GM23338 (cell line): ENCODE results near the gene DOCK3. TPM values are rescaled to one million over a fixed set of nuclear protein-coding genes. Genes with fewer than 3 reads are reported as not detected.

Source experiments
- ATAC-seq: fragments of 200-7000 bp; cut with Tn5 transposase; 3 replicates; pipeline ENCODE4 v1.9.1; 2020
- DNase-seq: peaks from one replicate; pipeline ENCODE4 v3.0.0-alpha.2; 2015; ENCODE audit warnings: low spot score
- H2AFZ ChIP-seq: fragments of 200-600 bp; sonication (generic); 2 replicates; pipeline ENCODE4 v1.8.0; 2016; ENCODE audit warnings: antibody characterized with exemption, mild to moderate bottlenecking, moderate library complexity
- H3F3A ChIP-seq: fragments of 200-600 bp; sonication (generic); replicated peaks from 2 replicates; pipeline ENCODE4 v1.8.0; 2017; ENCODE audit warnings: antibody characterized with exemption, mixed run types, low read depth
- H3K27ac ChIP-seq: fragments of 200-600 bp; sonication (generic); 2 replicates; pipeline ENCODE4 v1.6.1; 2016; ENCODE audit warnings: low read depth
- H3K27me3 ChIP-seq: fragments of 200-600 bp; sonication (generic); 2 replicates; pipeline ENCODE4 v1.8.0; 2016; ENCODE audit warnings: mild to moderate bottlenecking, mixed run types, moderate library complexity; ENCODE audit not compliant: insufficient read depth
- H3K36me3 ChIP-seq: fragments of 200-600 bp; sonication (generic); 2 replicates; pipeline ENCODE4 v1.8.0; 2016; ENCODE audit warnings: mild to moderate bottlenecking; ENCODE audit not compliant: insufficient read depth
- H3K4me1 ChIP-seq: fragments of 200-600 bp; sonication (generic); 2 replicates; pipeline ENCODE4 v1.8.0; 2016; ENCODE audit warnings: mild to moderate bottlenecking, moderate library complexity; ENCODE audit not compliant: insufficient read depth
- H3K4me2 ChIP-seq: fragments of 200-600 bp; sonication (generic); 2 replicates; pipeline ENCODE4 v1.7.1; 2017; ENCODE audit warnings: mixed run types
- H3K4me3 ChIP-seq: fragments of 200-600 bp; sonication (generic); 2 replicates; pipeline ENCODE4 v1.6.1; 2016; ENCODE audit warnings: mixed run types
- H3K79me2 ChIP-seq: fragments of 200-600 bp; sonication (generic); replicated peaks from 2 replicates; pipeline ENCODE4 v1.8.0; 2017; ENCODE audit warnings: mild to moderate bottlenecking; ENCODE audit not compliant: insufficient read depth
- H3K9me2 ChIP-seq: fragments of 200-600 bp; sonication (generic); 2 replicates; pipeline ENCODE4 v1.8.0; 2017; ENCODE audit not compliant: insufficient read depth
- H4K20me1 ChIP-seq: fragments of 200-600 bp; sonication (generic); replicated peaks from 2 replicates; pipeline ENCODE4 v1.8.0; 2017; ENCODE audit warnings: mild to moderate bottlenecking; ENCODE audit not compliant: insufficient read depth
- H3K27ac Mint-ChIP-seq: 2 replicates; pipeline ENCODE4 v1.8.0; 2020; ENCODE audit warnings: inconsistent platforms, mild to moderate bottlenecking, moderate library complexity, mixed read lengths
- H3K27me3 Mint-ChIP-seq: 3 replicates; pipeline ENCODE4 v1.8.0; 2022; ENCODE audit warnings: low read depth, mild to moderate bottlenecking, moderate library complexity, mixed read lengths, inconsistent platforms; ENCODE audit not compliant: insufficient read depth, poor library complexity
- H3K36me3 Mint-ChIP-seq: 3 replicates; pipeline ENCODE4 v1.8.0; 2021; ENCODE audit warnings: low read depth, mild to moderate bottlenecking, inconsistent platforms, moderate library complexity, mixed read lengths
- H3K4me1 Mint-ChIP-seq: 3 replicates; pipeline ENCODE4 v1.8.0; 2020; ENCODE audit warnings: mild to moderate bottlenecking, inconsistent platforms, mixed read lengths
- H3K4me3 Mint-ChIP-seq: 3 replicates; pipeline ENCODE4 v1.8.0; 2021; ENCODE audit warnings: moderate library complexity, mild to moderate bottlenecking, inconsistent platforms, mixed read lengths
- H3K9me3 Mint-ChIP-seq: 3 replicates; pipeline ENCODE4 v1.8.0; 2020; ENCODE audit warnings: moderate library complexity, mild to moderate bottlenecking, inconsistent platforms, mixed read lengths
- CREB1 ChIP-seq: fragments of 250-450 bp; sonication (Bioruptor Pico); IDR thresholded peaks from 2 replicates; pipeline ENCODE4 v1.5.0; 2020; ENCODE audit warnings: low read depth, mild to moderate bottlenecking, moderate library complexity
- EZH2 ChIP-seq: fragments of 200-600 bp; sonication (generic); IDR thresholded peaks from one replicate; pipeline ENCODE4 v1.8.0; 2017; ENCODE audit warnings: antibody characterized with exemption, mild to moderate bottlenecking, low read depth; ENCODE audit not compliant: unreplicated experiment
- EZH2phosphoT487 ChIP-seq: fragments of 200-600 bp; sonication (generic); IDR thresholded peaks from one replicate; pipeline ENCODE4 v1.8.1; 2018; ENCODE audit warnings: antibody characterized with exemption; ENCODE audit not compliant: unreplicated experiment
- JUNB ChIP-seq: IDR thresholded peaks from one replicate; pipeline ENCODE4 v1.6.1; 2016; ENCODE audit warnings: antibody characterized with exemption; ENCODE audit not compliant: unreplicated experiment
- NANOG ChIP-seq: IDR thresholded peaks from 2 replicates; pipeline ENCODE4 v1.6.1; 2016; ENCODE audit warnings: antibody characterized with exemption, borderline replicate concordance
- POLR2AphosphoS5 ChIP-seq: IDR thresholded peaks from 2 replicates; pipeline ENCODE4 v1.6.1; 2016; ENCODE audit warnings: antibody characterized with exemption, low read depth
- STAT1 ChIP-seq: IDR thresholded peaks from one replicate; pipeline ENCODE4 v1.6.1; 2016; ENCODE audit warnings: antibody characterized with exemption; ENCODE audit not compliant: unreplicated experiment
- polyA plus RNA-seq: library from polyadenylated mRNA; unstranded; fragments of >200 nt; fragmentation: Nextera tagmentation; extraction: Ambion mirVana; gene quantifications from 2 replicates; pipeline ENCODE4 v1.2.1, GENCODE V29; 2016
- total RNA-seq: library from RNA; depleted of rRNA; stranded (reverse); fragments of >200 nt; shearing (Covaris generic); gene quantifications from 2 replicates; pipeline ENCODE4 v1.2.3, GENCODE V29; 2014
- TF ChIP-seq, protein P1 (sequence below): IDR thresholded peaks from one replicate; pipeline ENCODE4 v1.6.1; 2018; ENCODE audit warnings: antibody characterized with exemption; ENCODE audit not compliant: unreplicated experiment
- TF ChIP-seq, protein P2 (sequence below), 2 experiments: fragments of 200-600 bp in 1 of 2; sonication (generic) in 1 of 2; conservative IDR thresholded peaks; 2 replicates each; pipeline versions ENCODE4 v1.5.1 to v1.6.1; 2016 to 2017; ENCODE audit warnings: antibody characterized with exemption in 2 of 2, low read depth in 2 of 2, mild to moderate bottlenecking in 2 of 2, moderate library complexity in 1 of 2
- TF ChIP-seq, protein P3 (sequence below): IDR thresholded peaks from 2 replicates; pipeline ENCODE4 v1.6.1; 2016; ENCODE audit warnings: antibody characterized with exemption

The DOCK3 gene
- total and polyA plus RNA-seq, 2 experiments from 2014 or later, result 2.4 to 5.6 TPM

DNA sequence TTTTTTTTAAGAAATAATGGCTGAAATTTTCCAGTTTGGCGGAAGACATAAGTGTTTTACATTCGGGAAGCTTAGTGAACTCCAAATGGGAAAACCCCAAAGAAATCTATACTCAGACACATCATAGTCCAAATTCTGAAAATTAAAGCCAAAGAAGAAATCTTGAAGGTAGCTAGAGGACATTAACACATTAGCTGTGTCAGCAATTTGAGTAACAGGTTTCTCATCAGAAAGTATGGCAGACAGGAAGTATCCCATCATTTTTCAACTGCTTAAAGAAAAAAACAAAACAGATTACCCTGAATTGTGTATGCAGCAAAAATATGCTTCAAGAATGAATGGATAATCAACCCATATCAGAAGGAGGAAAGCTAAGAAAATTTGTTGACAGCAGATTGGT is 261.7 kb downstream of the DOCK3 start:
- Mint-ChIP-seq H3K27ac (no peak overlapping the region), H3K4me1 (no peaks in the 10 kb centered on the region), H3K36me3 (peaks cover 34% of the 10 kb centered on the region), H3K27me3 (peaks cover 2% of the 10 kb centered on the region), H3K9me3 (peaks cover 25% of the 10 kb centered on the region; the same call in 2 of the 3 replicates), H3K4me3 (no peak overlapping the region)
- H3K27me3 ChIP-seq, result no peaks in the 10 kb centered on the region
- H3K4me1 ChIP-seq, result no peaks in the 10 kb centered on the region
- H3K4me3 ChIP-seq, result no peak overlapping the region
- TF ChIP-seq EZH2 (no peak), NANOG (no peak), CREB1 (no peak), POLR2AphosphoS5 (no peak)
- TF ChIP-seq, protein P1, sequence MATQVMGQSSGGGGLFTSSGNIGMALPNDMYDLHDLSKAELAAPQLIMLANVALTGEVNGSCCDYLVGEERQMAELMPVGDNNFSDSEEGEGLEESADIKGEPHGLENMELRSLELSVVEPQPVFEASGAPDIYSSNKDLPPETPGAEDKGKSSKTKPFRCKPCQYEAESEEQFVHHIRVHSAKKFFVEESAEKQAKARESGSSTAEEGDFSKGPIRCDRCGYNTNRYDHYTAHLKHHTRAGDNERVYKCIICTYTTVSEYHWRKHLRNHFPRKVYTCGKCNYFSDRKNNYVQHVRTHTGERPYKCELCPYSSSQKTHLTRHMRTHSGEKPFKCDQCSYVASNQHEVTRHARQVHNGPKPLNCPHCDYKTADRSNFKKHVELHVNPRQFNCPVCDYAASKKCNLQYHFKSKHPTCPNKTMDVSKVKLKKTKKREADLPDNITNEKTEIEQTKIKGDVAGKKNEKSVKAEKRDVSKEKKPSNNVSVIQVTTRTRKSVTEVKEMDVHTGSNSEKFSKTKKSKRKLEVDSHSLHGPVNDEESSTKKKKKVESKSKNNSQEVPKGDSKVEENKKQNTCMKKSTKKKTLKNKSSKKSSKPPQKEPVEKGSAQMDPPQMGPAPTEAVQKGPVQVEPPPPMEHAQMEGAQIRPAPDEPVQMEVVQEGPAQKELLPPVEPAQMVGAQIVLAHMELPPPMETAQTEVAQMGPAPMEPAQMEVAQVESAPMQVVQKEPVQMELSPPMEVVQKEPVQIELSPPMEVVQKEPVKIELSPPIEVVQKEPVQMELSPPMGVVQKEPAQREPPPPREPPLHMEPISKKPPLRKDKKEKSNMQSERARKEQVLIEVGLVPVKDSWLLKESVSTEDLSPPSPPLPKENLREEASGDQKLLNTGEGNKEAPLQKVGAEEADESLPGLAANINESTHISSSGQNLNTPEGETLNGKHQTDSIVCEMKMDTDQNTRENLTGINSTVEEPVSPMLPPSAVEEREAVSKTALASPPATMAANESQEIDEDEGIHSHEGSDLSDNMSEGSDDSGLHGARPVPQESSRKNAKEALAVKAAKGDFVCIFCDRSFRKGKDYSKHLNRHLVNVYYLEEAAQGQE, result no peak
- TF ChIP-seq, protein P2, sequence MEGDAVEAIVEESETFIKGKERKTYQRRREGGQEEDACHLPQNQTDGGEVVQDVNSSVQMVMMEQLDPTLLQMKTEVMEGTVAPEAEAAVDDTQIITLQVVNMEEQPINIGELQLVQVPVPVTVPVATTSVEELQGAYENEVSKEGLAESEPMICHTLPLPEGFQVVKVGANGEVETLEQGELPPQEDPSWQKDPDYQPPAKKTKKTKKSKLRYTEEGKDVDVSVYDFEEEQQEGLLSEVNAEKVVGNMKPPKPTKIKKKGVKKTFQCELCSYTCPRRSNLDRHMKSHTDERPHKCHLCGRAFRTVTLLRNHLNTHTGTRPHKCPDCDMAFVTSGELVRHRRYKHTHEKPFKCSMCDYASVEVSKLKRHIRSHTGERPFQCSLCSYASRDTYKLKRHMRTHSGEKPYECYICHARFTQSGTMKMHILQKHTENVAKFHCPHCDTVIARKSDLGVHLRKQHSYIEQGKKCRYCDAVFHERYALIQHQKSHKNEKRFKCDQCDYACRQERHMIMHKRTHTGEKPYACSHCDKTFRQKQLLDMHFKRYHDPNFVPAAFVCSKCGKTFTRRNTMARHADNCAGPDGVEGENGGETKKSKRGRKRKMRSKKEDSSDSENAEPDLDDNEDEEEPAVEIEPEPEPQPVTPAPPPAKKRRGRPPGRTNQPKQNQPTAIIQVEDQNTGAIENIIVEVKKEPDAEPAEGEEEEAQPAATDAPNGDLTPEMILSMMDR (conservative IDR thresholded peaks at IDR 0.05; ENCODE audit: low read depth in 2 of 2), result no peak
- no peak overlapping the region for H3K27ac ChIP-seq
- no peaks in the 10 kb centered on the region for H3K9me2 ChIP-seq
- DNase-seq (no peak), ATAC-seq (no peak)
- peaks cover 4% of the 10 kb centered on the region; the same call in 1 of the 2 replicates for H3K36me3 ChIP-seq
- no peaks in the 10 kb centered on the region for H3K79me2 ChIP-seq
- H2AFZ ChIP-seq, result no peak overlapping the region
- no peaks in the 10 kb centered on the region for H3F3A ChIP-seq
- no peak overlapping the region for H3K4me2 ChIP-seq
- no peaks in the 10 kb centered on the region for H4K20me1 ChIP-seq

DNA sequence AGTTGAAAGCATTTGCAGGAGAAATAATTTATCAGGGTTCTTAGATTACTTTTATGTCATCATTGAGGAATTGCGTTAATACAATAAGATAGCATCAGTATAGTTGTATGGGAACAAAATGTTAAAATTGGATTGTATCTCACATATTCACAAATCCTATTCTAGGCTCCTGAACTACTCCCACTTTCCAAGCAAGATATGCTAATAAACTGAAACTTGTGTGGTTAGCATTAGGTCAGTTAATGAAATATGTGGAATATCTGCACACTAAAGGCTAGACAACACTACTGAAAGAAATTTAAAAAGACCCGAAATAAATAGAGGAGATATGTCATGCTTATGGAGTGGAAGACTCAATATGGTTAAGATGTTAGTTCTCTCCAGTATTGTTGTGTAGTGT is 272.7 kb downstream of the DOCK3 start:
- H3K4me2 ChIP-seq, result no peak overlapping the region
- H3K4me1 Mint-ChIP-seq, result peaks cover 6% of the 10 kb centered on the region; the same call in 2 of the 3 replicates
- no peaks in the 10 kb centered on the region; the same call in 2 of the 3 replicates for H3K9me3 Mint-ChIP-seq
- H3K27ac Mint-ChIP-seq, result no peak overlapping the region
- no peak overlapping the region for H3K27ac ChIP-seq
- no peaks in the 10 kb centered on the region for H3F3A ChIP-seq
- no peak overlapping the region for H2AFZ ChIP-seq
- no peak overlapping the region for H3K4me3 Mint-ChIP-seq
- no peaks in the 10 kb centered on the region for H3K4me1 ChIP-seq
- no peaks in the 10 kb centered on the region for H3K9me2 ChIP-seq
- H3K4me3 ChIP-seq, result no peak overlapping the region
- no peak for ATAC-seq
- no peaks in the 10 kb centered on the region for H4K20me1 ChIP-seq
- H3K79me2 ChIP-seq, result no peaks in the 10 kb centered on the region
- DNase-seq, result no peak
- no peaks in the 10 kb centered on the region for H3K27me3 Mint-ChIP-seq
- H3K36me3 Mint-ChIP-seq, result no peaks in the 10 kb centered on the region; the same call in 2 of the 3 replicates
- H3K27me3 ChIP-seq, result no peaks in the 10 kb centered on the region
- H3K36me3 ChIP-seq, result no peaks in the 10 kb centered on the region
- no peak for TF ChIP-seq JUNB
- no peak for TF ChIP-seq POLR2AphosphoS5
- no peak for TF ChIP-seq EZH2phosphoT487
- TF ChIP-seq, protein P3, sequence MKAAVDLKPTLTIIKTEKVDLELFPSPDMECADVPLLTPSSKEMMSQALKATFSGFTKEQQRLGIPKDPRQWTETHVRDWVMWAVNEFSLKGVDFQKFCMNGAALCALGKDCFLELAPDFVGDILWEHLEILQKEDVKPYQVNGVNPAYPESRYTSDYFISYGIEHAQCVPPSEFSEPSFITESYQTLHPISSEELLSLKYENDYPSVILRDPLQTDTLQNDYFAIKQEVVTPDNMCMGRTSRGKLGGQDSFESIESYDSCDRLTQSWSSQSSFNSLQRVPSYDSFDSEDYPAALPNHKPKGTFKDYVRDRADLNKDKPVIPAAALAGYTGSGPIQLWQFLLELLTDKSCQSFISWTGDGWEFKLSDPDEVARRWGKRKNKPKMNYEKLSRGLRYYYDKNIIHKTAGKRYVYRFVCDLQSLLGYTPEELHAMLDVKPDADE, result no peak
- TF ChIP-seq NANOG, result no peak
- no peak for TF ChIP-seq STAT1
